PC-3 (cell line): Measurements from ENCODE around the gene BTBD19. TPM values are rescaled to one million over a fixed set of nuclear protein-coding genes. Genes with fewer than 3 reads are reported as not detected.

Experiments
- ATAC-seq: fragments of 200-7000 bp; cut with Tn5 transposase; 2 replicates; pipeline ENCODE4 v1.9.1; 2020; ENCODE audit warnings: mild to moderate bottlenecking, moderate library complexity
- Bru-seq: library from RNA; stranded (reverse); fragments of 400-500 nt; gene quantifications from one replicate; lab custom pipeline; 2021; lab: Mats Ljungman, UMichigan
- BruChase-seq, 2 experiments: library from RNA; stranded (reverse); fragments of 400-500 nt; gene quantifications; one replicate each; lab custom pipeline; 2021; lab: Mats Ljungman, UMichigan
- BruUV-seq: library from RNA; stranded (reverse); fragments of 400-500 nt; replicated peaks from 2 replicates; lab custom pipeline; 2021; lab: Mats Ljungman, UMichigan
- CTCF ChIA-PET: fragments of 300-600 bp; sonication (Branson Sonifier 250); formaldehyde crosslinking; loops from one replicate; lab custom pipeline; 2022; ENCODE audit warnings: antibody characterized with exemption; lab: Charles Lee
- POLR2A ChIA-PET: fragments of 300-600 bp; sonication (Branson Sonifier 250); formaldehyde crosslinking; loops from one replicate; lab custom pipeline; 2022; ENCODE audit warnings: antibody characterized with exemption; ENCODE audit not compliant: unreplicated experiment; lab: Charles Lee
- DNase-seq: peaks from one replicate; pipeline ENCODE4 v3.0.0-alpha.2; 2015
- H2AFZ ChIP-seq: fragments of 300-600 bp; sonication (generic); 2 replicates; pipeline ENCODE4 v1.6.0; 2016; ENCODE audit warnings: antibody characterized with exemption, low read length
- H3F3A ChIP-seq: fragments of 300-600 bp; sonication (generic); one replicate; pipeline ENCODE4 v1.6.0; 2017; ENCODE audit warnings: antibody characterized with exemption, low read length, control low read depth, mild to moderate bottlenecking; ENCODE audit not compliant: unreplicated experiment
- H3K27ac ChIP-seq: fragments of 300-600 bp; sonication (generic); 2 replicates; pipeline ENCODE4 v1.5.1; 2016; ENCODE audit warnings: mild to moderate bottlenecking, low read length
- H3K27me3 ChIP-seq: fragments of 300-600 bp; sonication (generic); 2 replicates; pipeline ENCODE4 v1.6.1; 2016; ENCODE audit warnings: low read length, mixed read lengths
- H3K36me3 ChIP-seq: fragments of 300-600 bp; sonication (generic); 2 replicates; pipeline ENCODE4 v1.6.1; 2016; ENCODE audit warnings: low read depth, mixed run types, low read length, mixed read lengths
- H3K4me1 ChIP-seq: fragments of 300-600 bp; sonication (generic); 2 replicates; pipeline ENCODE4 v1.5.1; 2016; ENCODE audit warnings: low read length; ENCODE audit not compliant: insufficient read depth
- H3K4me2 ChIP-seq: fragments of 300-600 bp; sonication (generic); 2 replicates; pipeline ENCODE4 v1.6.0; 2016; ENCODE audit warnings: low read length
- H3K4me3 ChIP-seq: fragments of 300-600 bp; sonication (generic); 2 replicates; pipeline ENCODE4 v1.5.1; 2016; ENCODE audit warnings: mild to moderate bottlenecking, low read length, mixed read lengths
- H3K79me2 ChIP-seq: fragments of 300-600 bp; sonication (generic); 2 replicates; pipeline ENCODE4 v1.6.1; 2017; ENCODE audit warnings: low read length, mixed read lengths
- H3K9ac ChIP-seq: fragments of 300-600 bp; sonication (generic); 2 replicates; pipeline ENCODE4 v1.6.0; 2016; ENCODE audit warnings: mild to moderate bottlenecking, low read length
- H3K9me2 ChIP-seq: fragments of 300-600 bp; sonication (generic); replicated peaks from 2 replicates; pipeline ENCODE4 v1.6.1; 2016; ENCODE audit warnings: mixed run types, low read length, mixed read lengths
- H3K9me3 ChIP-seq: fragments of 300-600 bp; sonication (generic); 2 replicates; pipeline ENCODE4 v1.6.1; 2016; ENCODE audit warnings: low read length, mixed read lengths
- H4K20me1 ChIP-seq: fragments of 300-600 bp; sonication (generic); 2 replicates; pipeline ENCODE4 v1.6.1; 2016; ENCODE audit warnings: low read length, mixed read lengths
- CTCF ChIP-seq: fragments of 300-600 bp; sonication (generic); conservative IDR thresholded peaks from 2 replicates; pipeline ENCODE4 v1.5.1; 2017; ENCODE audit warnings: antibody characterized with exemption, low read depth, mild to moderate bottlenecking, low read length
- EZH2 ChIP-seq: fragments of 300-600 bp; sonication (generic); IDR thresholded peaks from one replicate; pipeline ENCODE4 v1.6.1; 2017; ENCODE audit warnings: antibody characterized with exemption, mild to moderate bottlenecking, low read length; ENCODE audit not compliant: unreplicated experiment
- EZH2phosphoT487 ChIP-seq: fragments of 300-600 bp; sonication (generic); IDR thresholded peaks from 2 replicates; pipeline ENCODE4 v1.6.1; 2018; ENCODE audit warnings: mild to moderate bottlenecking, antibody characterized with exemption, low read length, borderline replicate concordance
- intact Hi-C: fragments of 100-400 bp; cut with micrococcal nuclease; formaldehyde crosslinking; loops from 2 replicates; pipeline ENCODE4 v1.9.0; 2023
- long read RNA-seq: library from polyadenylated mRNA; unstranded; transcript quantifications from one replicate; pipeline ENCODE4 v2.0.0, GENCODE V29; 2021; ENCODE audit not compliant: unreplicated experiment
- total RNA-seq: library from RNA; depleted of rRNA; stranded (reverse); fragments of >200 nt; gene quantifications from 2 replicates; pipeline ENCODE4 v1.2.3, GENCODE V29; 2014; rRNA removed

The BTBD19 gene
- 0.58 and 4.3 TPM in 2 replicates for total RNA-seq
- percentile 38 among the genes with signal in this experiment for Bru-seq, nascent RNA
- BruChase-seq, experiment 1, labeled RNA remaining after a 6-hour chase, result percentile 61 among the genes with signal in this experiment
- BruChase-seq, experiment 2, labeled RNA remaining after a 2-hour chase, result percentile 51 among the genes with signal in this experiment
- long read RNA-seq, result 0 reads

- Histone ChIP-seq H3K9ac (peak within 1 kb of the TSS; percentile 87), H3K36me3 (peaks cover 3% of the 10 kb centered on the region; the same call in 1 of the 2 replicates), H3K4me1 (peaks cover 44% of the 10 kb centered on the region), H3K27me3 (no peaks in the 10 kb centered on the region), H3K27ac (peak within 1 kb of the TSS; percentile 98), H3K4me3 (no peak within 1 kb of the TSS), H3K4me2 (peak within 1 kb of the TSS; percentile 66), H3K9me3 (no peaks in the 10 kb centered on the region), H3K9me2 (no peaks in the 10 kb centered on the region), H4K20me1 (no peaks in the 10 kb centered on the region), H3F3A (peaks cover 5% of the 10 kb centered on the region), H2AFZ (0 out of 2 replicates have a peak within 1 kb of the TSS, but pooled peaks have one; percentile 11), H3K79me2 (no peaks in the 10 kb centered on the region)
- ChIA-PET POLR2A (interaction anchor here (1.0 kb wide), 1 partner anchor 8 kb away, joined by 3 read pairs; no protein-coding TSS in a partner anchor), CTCF (interaction anchor here (0.6 kb wide), 1 partner anchor 8 kb away, joined by 4 read pairs; the partner anchor contains the start of gene PLK3)
- intact Hi-C loops, result no loop called here
- TF ChIP-seq CTCF (no peak), EZH2 (no peak), EZH2phosphoT487 (no peak)
- DNase-seq (no peak), ATAC-seq (peak; percentile 3)
- no TSS peak for BruUV-seq
Measured at GRCh38 chr1:44808063-44808937, at the start of gene BTBD19. Gene BTBD19, plus strand, starts transcription at chr1:44808523. Its CDS starts 298 bp downstream, at chr1:44808821.

GRCh38 chr1:44759077-44759476 is 49.2 kb upstream of the BTBD19 start:
- Histone ChIP-seq H3K79me2 (no peaks in the 10 kb centered on the region), H3K4me1 (no peaks in the 10 kb centered on the region), H3K27ac (no peak overlapping the region), H2AFZ (no peak overlapping the region), H3K4me3 (no peak overlapping the region), H3K4me2 (no peak overlapping the region), H3K9me2 (no peaks in the 10 kb centered on the region), H3K9me3 (no peaks in the 10 kb centered on the region), H3K27me3 (no peaks in the 10 kb centered on the region), H3F3A (no peaks in the 10 kb centered on the region), H3K9ac (no peak overlapping the region), H4K20me1 (no peaks in the 10 kb centered on the region), H3K36me3 (peaks cover 85% of the 10 kb centered on the region)
- intact Hi-C loops, result no loop called here
- no peak for TF ChIP-seq EZH2
- no peak for TF ChIP-seq CTCF
- TF ChIP-seq EZH2phosphoT487, result no peak
- ChIA-PET CTCF (no interaction called here), POLR2A (no interaction called here)
- no TSS peak for BruUV-seq
- DNase-seq (no peak), ATAC-seq (no peak)
